Caco-2 (cell line): ENCODE data around the gene CACUL1. TPM values are rescaled to one million over a fixed set of nuclear protein-coding genes. Genes with fewer than 3 reads are reported as not detected.
"Not testable (repeated sequence)": the region's sequence is repeated elsewhere in the genome, so short reads cannot be mapped to it uniquely, and the experiment has no call there.

Experiments
- BruUV-seq: library from RNA; stranded (reverse); fragments of 400-500 nt; replicated peaks from 2 replicates; lab custom pipeline; 2021; lab: Mats Ljungman, UMichigan
- CTCF ChIA-PET: fragments of 300-600 bp; sonication (Branson Sonifier 250); formaldehyde crosslinking; loops from one replicate; lab custom pipeline; 2022; ENCODE audit warnings: antibody characterized with exemption; lab: Charles Lee
- POLR2A ChIA-PET: fragments of 300-600 bp; sonication (Branson Sonifier 250); formaldehyde crosslinking; loops from one replicate; lab custom pipeline; 2022; ENCODE audit warnings: antibody characterized with exemption; lab: Charles Lee
- DNase-seq, 2 experiments: peaks; one replicate each; pipeline versions ENCODE4 v3.0.0 to v3.0.0-alpha.2; 2020 to 2022
- H3K27me3 ChIP-seq: replicated peaks from 2 replicates; pipeline ENCODE4 v1.6.0; 2011; ENCODE audit warnings: low read length; ENCODE audit not compliant: control insufficient read depth, insufficient read depth
- H3K36me3 ChIP-seq: 2 replicates; pipeline ENCODE4 v1.5.1; 2011; ENCODE audit warnings: low read length; ENCODE audit not compliant: control insufficient read depth, insufficient read depth
- H3K4me1 ChIP-seq: fragments of 250-450 bp; sonication (Bioruptor Pico); 2 replicates; pipeline ENCODE4 v1.5.1; 2020; ENCODE audit warnings: mild to moderate bottlenecking
- H3K4me3 ChIP-seq: 2 replicates; pipeline ENCODE4 v1.5.1; 2011; ENCODE audit warnings: low read depth, mild to moderate bottlenecking, control low read depth, low read length
- H3K9me3 ChIP-seq: fragments of 250-450 bp; sonication (Bioruptor Pico); 2 replicates; pipeline ENCODE4 v1.5.1; 2020; ENCODE audit warnings: mild to moderate bottlenecking, moderate library complexity
- H3K27ac Mint-ChIP-seq: one replicate; pipeline ENCODE4 v1.8.0; 2022; ENCODE audit warnings: mixed read lengths; ENCODE audit not compliant: unreplicated experiment
- H3K27me3 Mint-ChIP-seq: one replicate; pipeline ENCODE4 v1.8.0; 2022; ENCODE audit warnings: mixed read lengths; ENCODE audit not compliant: insufficient read depth, unreplicated experiment
- H3K36me3 Mint-ChIP-seq: one replicate; pipeline ENCODE4 v1.8.0; 2022; ENCODE audit warnings: mild to moderate bottlenecking, mixed read lengths; ENCODE audit not compliant: insufficient read depth, unreplicated experiment
- H3K4me1 Mint-ChIP-seq: one replicate; pipeline ENCODE4 v1.8.0; 2022; ENCODE audit warnings: low read depth, mixed read lengths; ENCODE audit not compliant: unreplicated experiment
- H3K4me3 Mint-ChIP-seq: one replicate; pipeline ENCODE4 v1.8.0; 2022; ENCODE audit warnings: mild to moderate bottlenecking, moderate library complexity, mixed read lengths; ENCODE audit not compliant: unreplicated experiment
- H3K9me3 Mint-ChIP-seq: one replicate; pipeline ENCODE4 v1.8.0; 2022; ENCODE audit warnings: mixed read lengths; ENCODE audit not compliant: unreplicated experiment
- intact Hi-C: fragments of 100-400 bp; cut with micrococcal nuclease; formaldehyde crosslinking; loops from one replicate; pipeline ENCODE4 v1.10.0; 2022; ENCODE audit not compliant: unreplicated experiment
- total RNA-seq: library from RNA; stranded (reverse); gene quantifications from 2 replicates; pipeline ENCODE4 v1.2.3, GENCODE V29; 2022
- TF ChIP-seq, protein P1 (sequence below), 2 experiments: fragments of 200-600 bp in 1 of 2; IDR thresholded peaks; 1 replicate in 1 of 2; 2 replicates in 1 of 2; pipeline versions ENCODE4 v1.5.1 to v1.8.0; 2011 to 2022; ENCODE audit warnings: antibody characterized with exemption in 1 of 2, control low read depth in 1 of 2, inconsistent platforms in 1 of 2, low read depth in 1 of 2, low read length in 1 of 2, mild to moderate bottlenecking in 1 of 2, moderate library complexity in 1 of 2; ENCODE audit not compliant: insufficient read depth in 1 of 2, severe bottlenecking in 1 of 2, unreplicated experiment in 1 of 2

The CACUL1 gene
- total RNA-seq, 1 experiment from 2014 or later: 39.2 TPM

- Mint-ChIP-seq H3K4me3 (no peak overlapping the region), H3K27me3 (no peaks in the 10 kb centered on the region), H3K36me3 (peaks cover 9% of the 10 kb centered on the region), H3K4me1 (no peaks in the 10 kb centered on the region), H3K27ac (no peak overlapping the region), H3K9me3 (no peaks in the 10 kb centered on the region)
- POLR2A ChIA-PET: no interaction called here
- CTCF ChIA-PET: no interaction called here
- no peak overlapping the region for H3K4me3 ChIP-seq
- H3K36me3 ChIP-seq: no peaks in the 10 kb centered on the region
- BruUV-seq: no TSS peak
- H3K4me1 ChIP-seq: no peaks in the 10 kb centered on the region
- no peaks in the 10 kb centered on the region for H3K27me3 ChIP-seq
- DNase-seq: no peak
- TF ChIP-seq, protein P1, sequence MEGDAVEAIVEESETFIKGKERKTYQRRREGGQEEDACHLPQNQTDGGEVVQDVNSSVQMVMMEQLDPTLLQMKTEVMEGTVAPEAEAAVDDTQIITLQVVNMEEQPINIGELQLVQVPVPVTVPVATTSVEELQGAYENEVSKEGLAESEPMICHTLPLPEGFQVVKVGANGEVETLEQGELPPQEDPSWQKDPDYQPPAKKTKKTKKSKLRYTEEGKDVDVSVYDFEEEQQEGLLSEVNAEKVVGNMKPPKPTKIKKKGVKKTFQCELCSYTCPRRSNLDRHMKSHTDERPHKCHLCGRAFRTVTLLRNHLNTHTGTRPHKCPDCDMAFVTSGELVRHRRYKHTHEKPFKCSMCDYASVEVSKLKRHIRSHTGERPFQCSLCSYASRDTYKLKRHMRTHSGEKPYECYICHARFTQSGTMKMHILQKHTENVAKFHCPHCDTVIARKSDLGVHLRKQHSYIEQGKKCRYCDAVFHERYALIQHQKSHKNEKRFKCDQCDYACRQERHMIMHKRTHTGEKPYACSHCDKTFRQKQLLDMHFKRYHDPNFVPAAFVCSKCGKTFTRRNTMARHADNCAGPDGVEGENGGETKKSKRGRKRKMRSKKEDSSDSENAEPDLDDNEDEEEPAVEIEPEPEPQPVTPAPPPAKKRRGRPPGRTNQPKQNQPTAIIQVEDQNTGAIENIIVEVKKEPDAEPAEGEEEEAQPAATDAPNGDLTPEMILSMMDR (IDR thresholded peaks at IDR 0.05; ENCODE audit: insufficient read depth in 1 of 2, low read depth in 1 of 2, low read length in 1 of 2, severe bottlenecking in 1 of 2, unreplicated experiment in 1 of 2): no peak
- no peaks in the 10 kb centered on the region for H3K9me3 ChIP-seq
- intact Hi-C loops: no loop called here
Observed at GRCh38 chr10:118672153-118672552, 82.6 kb downstream of the CACUL1 start.

DNA sequence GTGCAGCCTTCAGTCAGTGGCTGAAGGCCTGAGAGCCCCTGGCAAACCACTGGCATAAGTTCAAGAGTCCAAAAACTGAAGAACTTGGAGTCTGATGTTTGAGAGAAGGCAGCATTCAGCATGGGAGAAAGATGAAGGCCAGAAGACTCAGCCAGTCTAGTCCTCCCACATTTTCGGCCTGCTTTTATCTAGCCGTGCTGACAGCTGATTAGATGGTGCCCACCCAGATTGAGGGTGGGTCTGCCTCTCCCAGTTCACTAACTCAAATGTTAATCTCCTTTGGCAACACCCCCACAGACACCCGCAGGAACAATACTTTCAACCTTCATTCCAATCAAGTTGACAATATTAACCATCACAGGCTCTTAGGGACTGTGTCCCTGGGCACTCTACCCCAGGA lies 83.5 kb downstream of the CACUL1 start:
- BruUV-seq, H3K9me3 Mint-ChIP-seq, H3K4me3 Mint-ChIP-seq, H3K4me3 ChIP-seq, H3K36me3 ChIP-seq, H3K4me1 ChIP-seq, H3K36me3 Mint-ChIP-seq, H3K27me3 ChIP-seq, H3K27ac Mint-ChIP-seq, H3K4me1 Mint-ChIP-seq, H3K27me3 Mint-ChIP-seq, POLR2A ChIA-PET, H3K9me3 ChIP-seq, CTCF ChIA-PET, intact Hi-C loops, DNase-seq: not testable (repeated sequence)

DNA sequence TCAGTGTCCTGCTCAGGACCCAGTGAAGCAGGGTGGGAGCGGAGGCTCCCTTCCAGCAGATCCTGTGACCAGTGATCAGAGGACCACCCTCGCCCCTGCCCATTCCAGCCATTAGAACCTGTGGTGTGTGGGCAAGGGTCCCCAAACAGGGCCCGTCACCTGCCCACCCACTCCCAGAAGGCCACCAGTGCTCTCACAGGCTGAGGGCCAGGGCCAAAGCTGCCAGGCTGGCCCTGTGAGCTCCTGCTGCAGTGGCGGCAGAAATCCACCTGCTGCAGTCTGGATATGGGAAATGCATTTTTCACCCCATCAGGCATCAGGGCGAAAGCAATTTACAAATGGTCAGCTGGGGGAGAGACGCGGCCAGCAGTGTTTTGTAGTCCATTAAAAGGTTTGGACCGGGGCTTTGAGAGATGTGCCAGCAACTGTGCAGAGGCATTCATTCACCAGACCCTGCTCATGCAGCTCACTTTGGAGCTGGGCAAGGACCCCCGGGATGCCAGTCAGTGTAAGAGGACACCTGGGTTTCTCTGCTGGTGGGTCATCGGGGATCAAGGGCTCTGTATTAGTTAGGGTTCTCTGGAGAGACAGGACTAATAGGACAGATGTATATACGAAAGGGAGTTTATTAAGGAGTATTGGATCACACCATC lies 84.2 kb downstream of the CACUL1 start:
- Mint-ChIP-seq H3K27ac (no peak overlapping the region), H3K27me3 (no peaks in the 10 kb centered on the region), H3K9me3 (no peaks in the 10 kb centered on the region), H3K4me1 (no peaks in the 10 kb centered on the region), H3K36me3 (peaks cover 9% of the 10 kb centered on the region), H3K4me3 (no peak overlapping the region)
- TF ChIP-seq, protein P1 (IDR thresholded peaks at IDR 0.05; ENCODE audit: insufficient read depth in 1 of 2, low read depth in 1 of 2, low read length in 1 of 2, severe bottlenecking in 1 of 2, unreplicated experiment in 1 of 2): no peak
- Histone ChIP-seq H3K36me3 (no peaks in the 10 kb centered on the region), H3K4me1 (no peaks in the 10 kb centered on the region), H3K9me3 (no peaks in the 10 kb centered on the region), H3K4me3 (no peak overlapping the region), H3K27me3 (no peaks in the 10 kb centered on the region)
- POLR2A ChIA-PET: no interaction called here
- BruUV-seq: no TSS peak
- intact Hi-C loops: no loop called here
- no peak for DNase-seq
- CTCF ChIA-PET: no interaction called here
